ENCODE data around the gene GIGYF1. TPM values are rescaled to one million over a fixed set of nuclear protein-coding genes. Genes with fewer than 3 reads are reported as not detected.

GIGYF1 gene
- total and polyA plus RNA-seq, 2 of the 8 experiments (the other 6 are each of a cell fraction or from before 2014, with no cell fraction given): 24.1 to 99.3 TPM

- TF ChIP-seq RXRA (IDR thresholded peaks at IDR 0.05; ENCODE audit: insufficient read depth, low read depth, low read length) (no peak), BCL11A (IDR thresholded peaks at IDR 0.05; ENCODE audit: low read depth in 2 of 2, low read length in 2 of 2) (no peak), FOSL1 (IDR thresholded peaks at IDR 0.05; ENCODE audit: insufficient read depth, low read depth, low read length) (no peak), USF2 (IDR thresholded peaks at IDR 0.05; ENCODE audit: low read length) (peak; percentile 86), ATF3 (IDR thresholded peaks at IDR 0.05; ENCODE audit: insufficient read depth, low read depth, low read length) (peak; percentile 79), CHD1 (IDR thresholded peaks at IDR 0.05; ENCODE audit: low read depth, low read length) (no peak), BRCA1 (IDR thresholded peaks at IDR 0.05; ENCODE audit: low read depth, low read length) (no peak), CEBPB (IDR thresholded peaks at IDR 0.05; ENCODE audit: low read depth, low read length) (no peak), SP2 (IDR thresholded peaks at IDR 0.05; ENCODE audit: low read length) (no peak), CBX8 (IDR thresholded peaks at IDR 0.05; ENCODE audit: borderline replicate concordance, low read depth, low read length) (no peak), GABPA (IDR thresholded peaks at IDR 0.05; ENCODE audit: borderline replicate concordance, insufficient read depth, low read length) (no peak), KDM5A (IDR thresholded peaks at IDR 0.05; ENCODE audit: low read length) (no peak), KDM4A (IDR thresholded peaks at IDR 0.05; ENCODE audit: low read depth, low read length, severe bottlenecking) (no peak), JUND (IDR thresholded peaks at IDR 0.05; ENCODE audit: low read length) (no peak), SAP30 (IDR thresholded peaks at IDR 0.05; ENCODE audit: insufficient read depth, insufficient replicate concordance, low read length) (no peak), CHD2 (IDR thresholded peaks at IDR 0.05; ENCODE audit: low read length) (no peak)
Measured at GRCh38 chr7:100694098-100694745, at the start of gene GIGYF1 (continued).

All from H1 (cell line).